Kidney (tissue), 22 donors: ENCODE measurements around the gene PDK3. TPM values are rescaled to one million over a fixed set of nuclear protein-coding genes. Genes with fewer than 3 reads are reported as not detected.

Source experiments
- DNase-seq, 5 donors: peaks; one replicate each; pipeline ENCODE4 v3.0.0-alpha.2; 2013 to 2020
- FAIRE-seq: peaks from 2 replicates; lab custom pipeline; 2012; peaks lifted over from hg19 to GRCh38; lab: Jason Lieb, UNC
- H3K27ac ChIP-seq, 2 donors: one replicate each; pipeline ENCODE4 v1.7.0; 2013; ENCODE audit warnings: low read depth in 2 of 2, low read length in 2 of 2, inconsistent platforms in 1 of 2
- H3K27me3 ChIP-seq: one replicate; pipeline ENCODE4 v1.7.1; 2013; ENCODE audit warnings: low read length, inconsistent platforms; ENCODE audit not compliant: control insufficient read depth, insufficient read depth
- H3K36me3 ChIP-seq, 3 donors: one replicate each; pipeline versions ENCODE4 v1.7.0 to v1.7.1; 2013; ENCODE audit warnings: low read length in 3 of 3, control low read depth in 1 of 3, inconsistent platforms in 1 of 3; ENCODE audit not compliant: insufficient read depth in 3 of 3, control insufficient read depth in 2 of 3
- H3K4me1 ChIP-seq, 3 donors: one replicate each; pipeline versions ENCODE4 v1.7.0 to v1.7.1; 2013; ENCODE audit warnings: low read length in 3 of 3, inconsistent platforms in 1 of 3, low read depth in 1 of 3; ENCODE audit not compliant: control insufficient read depth in 2 of 3, insufficient read depth in 2 of 3
- H3K4me3 ChIP-seq, 3 donors: one replicate each; pipeline versions ENCODE4 v1.7.0 to v1.8.1; 2013; ENCODE audit warnings: low read length in 3 of 3, control low read depth in 1 of 3, inconsistent platforms in 1 of 3
- H3K9ac ChIP-seq, 3 donors: one replicate each; pipeline versions ENCODE4 v1.7.0 to v1.7.1; 2013; ENCODE audit warnings: low read length in 3 of 3, control low read depth in 1 of 3, inconsistent platforms in 1 of 3
- H3K9me3 ChIP-seq, 3 donors: one replicate each; pipeline versions ENCODE4 v1.7.0 to v1.7.1; 2013; ENCODE audit warnings: low read length in 3 of 3, control low read depth in 1 of 3, inconsistent platforms in 1 of 3; ENCODE audit not compliant: control insufficient read depth in 2 of 3, insufficient read depth in 1 of 3
- CTCF ChIP-seq: IDR thresholded peaks from 3 replicates; pipeline ENCODE4 v1.5.1; 2012; ENCODE audit warnings: mild to moderate bottlenecking, moderate library complexity, borderline replicate concordance; ENCODE audit not compliant: insufficient read depth; ENCODE audit errors: extremely low read depth
- intact Hi-C: fragments of 100-400 bp; cut with DNase I; formaldehyde crosslinking; loops from one replicate; pipeline ENCODE4 v1.11.1; 2022
- long read RNA-seq, 10 donors: library from polyadenylated mRNA in 1 of 10; unstranded in 1 of 10; transcript quantifications; one replicate each; pipeline ENCODE4 v2.0.0 and lab custom pipeline, GENCODE V29; 2021 to 2026
- polyA plus RNA-seq: library from polyadenylated mRNA; stranded (reverse); fragments of 350-450 nt; fragmentation: Illumina TruSeq; extraction: RNeasy Lipid Tissue Mini Kit (QIAGEN cat#74804); gene quantifications from one replicate; pipeline ENCODE4 v1.2.3, GENCODE V29; 2014; ENCODE audit warnings: low read depth, low replicate concordance; ENCODE audit not compliant: insufficient read depth
- total RNA-seq: library from RNA; stranded (reverse); fragmentation: NEBNext Ultra II Directional; extraction: Animal tissue kit (Norgen Biotek cat#: 25700); gene quantifications from one replicate; pipeline ENCODE4 v1.2.1, GENCODE V29; 2021
- donor health status: control.
- donor health status: control.
- donor health status: control.
- donor health status: control.
- donor health status: control.
- donor health status: DM: yes; HTN: yes; CAD: no.
- donor health status: Normal renal cell carcinoma (clear cell type).

PDK3 gene
- total RNA-seq (17.0 TPM), polyA plus RNA-seq (8.8 TPM)
- long read RNA-seq, donor 1, partial matches to known transcripts = 0 of 2 reads
- long read RNA-seq, donor 1, other reads (novel, unspliced or antisense) = 0 of 2 reads
- long read RNA-seq, donor 2 = 0 reads
- long read RNA-seq, donor 3, partial matches to known transcripts = 0 of 4 reads
- long read RNA-seq, donor 3, other reads (novel, unspliced or antisense) = 0 of 4 reads
- long read RNA-seq, donor 4, partial matches to known transcripts = 0 of 2 reads
- long read RNA-seq, donor 4, other reads (novel, unspliced or antisense) = 0 of 2 reads
- long read RNA-seq, donor 5 = 0 reads
- long read RNA-seq, donor 6, partial matches to known transcripts = 0 of 3 reads
- long read RNA-seq, donor 6, other reads (novel, unspliced or antisense) = 0 of 3 reads
- long read RNA-seq, donor 7, partial matches to known transcripts = 1 of 5 reads
- long read RNA-seq, donor 7, other reads (novel, unspliced or antisense) = 1 of 5 reads
- long read RNA-seq, donor 8, partial matches to known transcripts = 0 of 1 reads
- long read RNA-seq, donor 8, other reads (novel, unspliced or antisense) = 0 of 1 reads
- long read RNA-seq, donor 9, partial matches to known transcripts = 0 of 1 reads
- long read RNA-seq, donor 9, other reads (novel, unspliced or antisense) = 0 of 1 reads
- long read RNA-seq, donor 10, partial matches to known transcripts = 0 of 1 reads
- long read RNA-seq, donor 10, other reads (novel, unspliced or antisense) = 0 of 1 reads

GRCh38 chrX:24464836-24465531, at the start of gene PDK3:
PDK3 (plus strand) TSS chrX:24465286; CDS start chrX:24465456, 170 bp downstream.
- no peak for TF ChIP-seq CTCF
- Histone ChIP-seq H3K9me3 (no peaks in the 10 kb centered on the region), H3K27me3 (no peaks in the 10 kb centered on the region), H3K4me3 (peak within 1 kb of the TSS; percentile 59 to 75 (median 69)), H3K27ac (peak within 1 kb of the TSS; percentile 79 to 86), H3K36me3 (no peaks in the 10 kb centered on the region), H3K4me1 (peaks cover 0 to 4% (median 0%) of the 10 kb centered on the region in 3 donors), H3K9ac (peak within 1 kb of the TSS; percentile 38 to 82 (median 80))
- DNase-seq = peak; percentile 91 to 96 (median 94)
- FAIRE-seq = no peak
- intact Hi-C loops = no loop called here

DNA sequence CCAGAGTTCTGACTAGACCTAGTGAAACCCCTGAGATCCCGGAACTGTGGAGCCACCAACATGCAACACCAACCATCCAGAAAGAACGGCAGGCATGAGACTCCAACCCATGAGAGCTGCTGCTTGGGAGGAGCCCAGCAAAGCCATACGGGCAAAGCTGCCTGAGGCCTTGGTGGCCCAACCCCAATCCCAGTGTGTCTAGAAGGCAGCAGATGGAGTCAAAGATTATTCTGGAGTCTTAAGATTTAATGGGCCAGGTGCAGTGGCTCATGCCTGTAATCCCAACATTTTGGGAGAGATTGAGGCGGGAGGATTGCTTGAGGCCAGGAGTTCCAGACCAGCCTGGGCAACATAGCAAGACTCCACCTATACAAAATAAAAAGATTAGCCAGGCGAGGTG, 49.2 kb upstream of the PDK3 start:
- intact Hi-C loops = no loop called here
- Histone ChIP-seq H3K4me3 (no peak overlapping the region), H3K9me3 (no peaks in the 10 kb centered on the region), H3K27me3 (no peaks in the 10 kb centered on the region), H3K27ac (no peak overlapping the region), H3K9ac (no peak overlapping the region), H3K4me1 (no peaks in the 10 kb centered on the region), H3K36me3 (no peaks in the 10 kb centered on the region)
- DNase-seq (no peak), FAIRE-seq (no peak)
- no peak for TF ChIP-seq CTCF

- peaks cover 0 to 8% (median 0%) of the 10 kb centered on the region in 3 donors for H3K4me1 ChIP-seq
- peaks cover 2% of the 10 kb centered on the region for H3K27me3 ChIP-seq
- DNase-seq = peak in 3 of 5 donors; percentile 23 to 67 (median 67)
- no peaks in the 10 kb centered on the region for H3K9me3 ChIP-seq
- no peaks in the 10 kb centered on the region for H3K36me3 ChIP-seq
- intact Hi-C loops = no loop called here
- H3K27ac ChIP-seq = no peak overlapping the region
- no peak for TF ChIP-seq CTCF
- FAIRE-seq = no peak
- H3K9ac ChIP-seq = no peak overlapping the region
- no peak overlapping the region for H3K4me3 ChIP-seq
Measured at GRCh38 chrX:24423960-24424359, 41.1 kb upstream of the PDK3 start.
